Neural cell (in vitro differentiated cells): Measurements from ENCODE around the gene ASIC2. TPM values are rescaled to one million over a fixed set of nuclear protein-coding genes. Genes with fewer than 3 reads are reported as not detected.

Experiments used
- H2AFZ ChIP-seq: fragments of 200-600, 300-800 bp; sonication (generic), shearing (Covaris generic); 2 replicates; pipeline ENCODE4 v1.6.0; 2014; ENCODE audit warnings: low read depth, mild to moderate bottlenecking, antibody characterized with exemption, low read length, moderate library complexity
- H3F3A ChIP-seq: fragments of 200-600 bp; shearing (Covaris generic); 2 replicates; pipeline ENCODE4 v1.6.1; 2016; ENCODE audit warnings: mild to moderate bottlenecking, moderate library complexity, mixed read lengths, antibody characterized with exemption, low read length; ENCODE audit not compliant: insufficient read depth, poor library complexity, severe bottlenecking
- H3K27ac ChIP-seq: fragments of 200-600, 300-800 bp; sonication (generic), shearing (Covaris generic); 2 replicates; pipeline ENCODE4 v1.5.1; 2014; ENCODE audit warnings: mild to moderate bottlenecking, low read length, moderate library complexity
- H3K27me3 ChIP-seq: fragments of 300-800, 200-600 bp; sonication (generic), shearing (Covaris generic); 2 replicates; pipeline ENCODE4 v1.6.0; 2014; ENCODE audit warnings: mild to moderate bottlenecking, low read depth, low read length, moderate library complexity; ENCODE audit not compliant: insufficient read depth
- H3K36me3 ChIP-seq: fragments of 300-800, 200-600 bp; sonication (generic), shearing (Covaris generic); 2 replicates; pipeline ENCODE4 v1.5.1; 2014; ENCODE audit warnings: mild to moderate bottlenecking, antibody characterized with exemption, low read length, moderate library complexity; ENCODE audit not compliant: insufficient read depth
- H3K4me2 ChIP-seq: fragments of 300-800, 200-600 bp; sonication (generic), shearing (Covaris generic); 2 replicates; pipeline ENCODE4 v1.6.0; 2014; ENCODE audit warnings: mild to moderate bottlenecking, low read length
- H3K4me3 ChIP-seq: fragments of 300-800, 200-600 bp; sonication (generic), shearing (Covaris generic); 2 replicates; pipeline ENCODE4 v1.5.1; 2014; ENCODE audit warnings: mild to moderate bottlenecking, low read length, moderate library complexity
- H3K79me2 ChIP-seq: fragments of 200-600 bp; shearing (Covaris generic); replicated peaks from 2 replicates; pipeline ENCODE4 v1.6.0; 2014; ENCODE audit warnings: mild to moderate bottlenecking, low read length, moderate library complexity; ENCODE audit not compliant: insufficient read depth
- H3K9ac ChIP-seq: fragments of 300-800, 200-600 bp; sonication (generic), shearing (Covaris generic); 2 replicates; pipeline ENCODE4 v1.6.1; 2016; ENCODE audit warnings: mild to moderate bottlenecking, low read length, mixed read lengths
- H3K9me2 ChIP-seq: fragments of 200-600 bp; shearing (Covaris generic); 2 replicates; pipeline ENCODE4 v1.6.1; 2016; ENCODE audit warnings: mild to moderate bottlenecking, low read length, mixed read lengths; ENCODE audit not compliant: insufficient read depth
- H3K9me3 ChIP-seq: fragments of 200-600, 300-800 bp; sonication (generic), shearing (Covaris generic); 2 replicates; pipeline ENCODE4 v1.6.1; 2016; ENCODE audit warnings: mild to moderate bottlenecking, mixed run types, low read length, moderate library complexity, mixed read lengths
- H4K20me1 ChIP-seq: fragments of 200-600 bp; shearing (Covaris generic); 2 replicates; pipeline ENCODE4 v1.6.1; 2016; ENCODE audit warnings: mild to moderate bottlenecking, mixed run types; ENCODE audit not compliant: insufficient read depth
- EP300 ChIP-seq: fragments of 450-650 bp; conservative IDR thresholded peaks from 2 replicates; pipeline ENCODE4 v1.6.1; 2014; ENCODE audit warnings: antibody characterized with exemption, mild to moderate bottlenecking, moderate library complexity; ENCODE audit not compliant: poor library complexity, severe bottlenecking
- EZH2 ChIP-seq: fragments of 200-600, 300-800 bp; shearing (Covaris generic), sonication (generic); IDR thresholded peaks from 2 replicates; pipeline ENCODE4 v1.6.1; 2014; ENCODE audit warnings: antibody characterized with exemption, low read length, borderline replicate concordance, mild to moderate bottlenecking; ENCODE audit not compliant: insufficient read depth, poor library complexity, severe bottlenecking
- MXI1 ChIP-seq: fragments of 450-650 bp; conservative IDR thresholded peaks from 2 replicates; pipeline ENCODE4 v1.6.1; 2014; ENCODE audit warnings: antibody characterized with exemption, mild to moderate bottlenecking; ENCODE audit not compliant: poor library complexity, severe bottlenecking
- POLR2AphosphoS5 ChIP-seq: IDR thresholded peaks from 2 replicates; pipeline ENCODE4 v1.6.1; 2012
- RAD21 ChIP-seq: fragments of 450-650 bp; conservative IDR thresholded peaks from 2 replicates; pipeline ENCODE4 v1.6.1; 2014; ENCODE audit warnings: antibody characterized with exemption, mild to moderate bottlenecking, moderate library complexity
- SMC3 ChIP-seq: fragments of 450-650 bp; conservative IDR thresholded peaks from 2 replicates; pipeline ENCODE4 v1.6.1; 2014; ENCODE audit warnings: antibody characterized with exemption, mild to moderate bottlenecking, moderate library complexity; ENCODE audit not compliant: poor library complexity
- TAF1 ChIP-seq: IDR thresholded peaks from 2 replicates; pipeline ENCODE4 v1.6.1; 2012; ENCODE audit warnings: low read depth
- polyA plus RNA-seq: library from polyadenylated mRNA; depleted of rRNA; stranded (reverse); fragments of >200 nt; gene quantifications from 2 replicates; pipeline ENCODE4 v1.2.3, GENCODE V29; 2014
- TF ChIP-seq, protein P1 (sequence below): fragments of 450-650 bp; IDR thresholded peaks from 2 replicates; pipeline ENCODE4 v1.5.1; 2014; ENCODE audit warnings: antibody characterized with exemption, mild to moderate bottlenecking, moderate library complexity; ENCODE audit not compliant: poor library complexity, severe bottlenecking
- TF ChIP-seq, protein P2 (sequence below): IDR thresholded peaks from 2 replicates; pipeline ENCODE4 v1.6.1; 2012; ENCODE audit warnings: borderline replicate concordance

The ASIC2 gene
- polyA plus RNA-seq, 1 donor from 2014 or later = 2.4 TPM

- Histone ChIP-seq H2AFZ (no peak overlapping the region), H4K20me1 (no peaks in the 10 kb centered on the region), H3K27ac (no peak overlapping the region)
These were observed 12.7 kb downstream of the ASIC2 start for GRCh38 chr17:33280162-33280943.

GRCh38 chr17:33277436-33278100 lies 15.5 kb downstream of the ASIC2 start:
- Histone ChIP-seq H3K9me3 (no peaks in the 10 kb centered on the region), H3K9me2 (no peaks in the 10 kb centered on the region), H3K27me3 (no peaks in the 10 kb centered on the region), H3K36me3 (no peaks in the 10 kb centered on the region), H3K9ac (no peak overlapping the region), H4K20me1 (no peaks in the 10 kb centered on the region), H3K79me2 (no peaks in the 10 kb centered on the region), H2AFZ (no peak overlapping the region), H3K27ac (no peak overlapping the region), H3K4me2 (no peak overlapping the region), H3F3A (no peaks in the 10 kb centered on the region), H3K4me3 (no peak overlapping the region)
- TF ChIP-seq EP300 (no peak), TAF1 (no peak)

More at GRCh38 chr17:33280162-33280943, 12.7 kb downstream of the ASIC2 start:
- no peaks in the 10 kb centered on the region for H3K9me3 ChIP-seq
- H3K9ac ChIP-seq = no peak overlapping the region
- no peaks in the 10 kb centered on the region for H3K9me2 ChIP-seq
- H3K27me3 ChIP-seq = no peaks in the 10 kb centered on the region
- no peaks in the 10 kb centered on the region for H3F3A ChIP-seq
- H3K36me3 ChIP-seq = no peaks in the 10 kb centered on the region
- H3K4me3 ChIP-seq = no peak overlapping the region
- no peaks in the 10 kb centered on the region for H3K79me2 ChIP-seq
- no peak overlapping the region for H3K4me2 ChIP-seq
- TF ChIP-seq EZH2 (no peak), RAD21 (no peak), EP300 (no peak), SMC3 (no peak), MXI1 (no peak), POLR2AphosphoS5 (no peak), TAF1 (no peak)
- TF ChIP-seq, protein P1, sequence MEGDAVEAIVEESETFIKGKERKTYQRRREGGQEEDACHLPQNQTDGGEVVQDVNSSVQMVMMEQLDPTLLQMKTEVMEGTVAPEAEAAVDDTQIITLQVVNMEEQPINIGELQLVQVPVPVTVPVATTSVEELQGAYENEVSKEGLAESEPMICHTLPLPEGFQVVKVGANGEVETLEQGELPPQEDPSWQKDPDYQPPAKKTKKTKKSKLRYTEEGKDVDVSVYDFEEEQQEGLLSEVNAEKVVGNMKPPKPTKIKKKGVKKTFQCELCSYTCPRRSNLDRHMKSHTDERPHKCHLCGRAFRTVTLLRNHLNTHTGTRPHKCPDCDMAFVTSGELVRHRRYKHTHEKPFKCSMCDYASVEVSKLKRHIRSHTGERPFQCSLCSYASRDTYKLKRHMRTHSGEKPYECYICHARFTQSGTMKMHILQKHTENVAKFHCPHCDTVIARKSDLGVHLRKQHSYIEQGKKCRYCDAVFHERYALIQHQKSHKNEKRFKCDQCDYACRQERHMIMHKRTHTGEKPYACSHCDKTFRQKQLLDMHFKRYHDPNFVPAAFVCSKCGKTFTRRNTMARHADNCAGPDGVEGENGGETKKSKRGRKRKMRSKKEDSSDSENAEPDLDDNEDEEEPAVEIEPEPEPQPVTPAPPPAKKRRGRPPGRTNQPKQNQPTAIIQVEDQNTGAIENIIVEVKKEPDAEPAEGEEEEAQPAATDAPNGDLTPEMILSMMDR = no peak
- TF ChIP-seq, protein P2, sequence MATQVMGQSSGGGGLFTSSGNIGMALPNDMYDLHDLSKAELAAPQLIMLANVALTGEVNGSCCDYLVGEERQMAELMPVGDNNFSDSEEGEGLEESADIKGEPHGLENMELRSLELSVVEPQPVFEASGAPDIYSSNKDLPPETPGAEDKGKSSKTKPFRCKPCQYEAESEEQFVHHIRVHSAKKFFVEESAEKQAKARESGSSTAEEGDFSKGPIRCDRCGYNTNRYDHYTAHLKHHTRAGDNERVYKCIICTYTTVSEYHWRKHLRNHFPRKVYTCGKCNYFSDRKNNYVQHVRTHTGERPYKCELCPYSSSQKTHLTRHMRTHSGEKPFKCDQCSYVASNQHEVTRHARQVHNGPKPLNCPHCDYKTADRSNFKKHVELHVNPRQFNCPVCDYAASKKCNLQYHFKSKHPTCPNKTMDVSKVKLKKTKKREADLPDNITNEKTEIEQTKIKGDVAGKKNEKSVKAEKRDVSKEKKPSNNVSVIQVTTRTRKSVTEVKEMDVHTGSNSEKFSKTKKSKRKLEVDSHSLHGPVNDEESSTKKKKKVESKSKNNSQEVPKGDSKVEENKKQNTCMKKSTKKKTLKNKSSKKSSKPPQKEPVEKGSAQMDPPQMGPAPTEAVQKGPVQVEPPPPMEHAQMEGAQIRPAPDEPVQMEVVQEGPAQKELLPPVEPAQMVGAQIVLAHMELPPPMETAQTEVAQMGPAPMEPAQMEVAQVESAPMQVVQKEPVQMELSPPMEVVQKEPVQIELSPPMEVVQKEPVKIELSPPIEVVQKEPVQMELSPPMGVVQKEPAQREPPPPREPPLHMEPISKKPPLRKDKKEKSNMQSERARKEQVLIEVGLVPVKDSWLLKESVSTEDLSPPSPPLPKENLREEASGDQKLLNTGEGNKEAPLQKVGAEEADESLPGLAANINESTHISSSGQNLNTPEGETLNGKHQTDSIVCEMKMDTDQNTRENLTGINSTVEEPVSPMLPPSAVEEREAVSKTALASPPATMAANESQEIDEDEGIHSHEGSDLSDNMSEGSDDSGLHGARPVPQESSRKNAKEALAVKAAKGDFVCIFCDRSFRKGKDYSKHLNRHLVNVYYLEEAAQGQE = no peak
